HCT116 (cell line): ENCODE results near the gene SSTR5. TPM values are rescaled to one million over a fixed set of nuclear protein-coding genes. Genes with fewer than 3 reads are reported as not detected.

Experiments used
- ATAC-seq: fragments of 200-7000 bp; cut with Tn5 transposase; 2 replicates; pipeline ENCODE4 v1.9.1; 2020; ENCODE audit warnings: mild to moderate bottlenecking, moderate library complexity
- BruUV-seq: library from RNA; stranded (reverse); fragments of 400-500 nt; replicated peaks from 2 replicates; lab custom pipeline; 2021; lab: Mats Ljungman, UMichigan
- CTCF ChIA-PET: fragments of 300-600 bp; sonication (Branson Sonifier 250); formaldehyde crosslinking; loops from one replicate; lab custom pipeline; 2021; ENCODE audit warnings: antibody characterized with exemption; lab: Charles Lee
- POLR2A ChIA-PET: fragments of 300-600, 350-600 bp; sonication (Branson Sonifier 250); formaldehyde crosslinking; loops from one replicate; lab custom pipeline; 2021; ENCODE audit warnings: antibody characterized with exemption; lab: Charles Lee
- RAD21 ChIA-PET, 2 experiments: fragments of 300-600 bp; sonication (Branson Sonifier 250); formaldehyde crosslinking; loops; one replicate each; lab custom pipeline; 2023; ENCODE audit warnings: low total read pairs in 2 of 2; ENCODE audit not compliant: uncharacterized antibody in 2 of 2, unreplicated experiment in 2 of 2, low non-redundant PET in 1 of 2; lab: Charles Lee
- DNase-seq: peaks from one replicate; pipeline ENCODE4 v3.0.0-alpha.2; 2010; ENCODE audit warnings: low read depth, low spot score
- H2AFZ ChIP-seq: fragments of 200-600 bp; shearing (Covaris generic), sonication (generic); 2 replicates; pipeline ENCODE4 v1.6.1; 2017; ENCODE audit warnings: low read depth, mixed run types, mixed read lengths, antibody characterized with exemption, low read length; ENCODE audit not compliant: poor library complexity, severe bottlenecking
- H3K27ac ChIP-seq: 2 replicates; pipeline ENCODE4 v1.5.1; 2012; ENCODE audit warnings: low read depth, low read length
- H3K27me3 ChIP-seq: fragments of 200-600 bp; sonication (generic); 2 replicates; pipeline ENCODE4 v1.6.1; 2016; ENCODE audit warnings: mixed run types, low read length, mixed read lengths; ENCODE audit not compliant: insufficient read depth
- H3K36me3 ChIP-seq, 2 experiments: fragments of 200-500 bp in 1 of 2; fragments of 200-600 bp in 1 of 2; sonication (Bioruptor generic) in 1 of 2; sonication (generic) in 1 of 2; 2 replicates each; pipeline versions ENCODE4 v1.5.1 to v1.6.1; 2014 to 2016; ENCODE audit warnings: low read length in 2 of 2, inconsistent platforms in 1 of 2, mixed read lengths in 1 of 2, mixed run types in 1 of 2; ENCODE audit not compliant: insufficient read depth in 2 of 2, control insufficient read depth in 1 of 2
- H3K4me1 ChIP-seq, 2 experiments: fragments of 200-600 bp in 1 of 2; sonication (generic) in 1 of 2; 2 replicates each; pipeline versions ENCODE4 v1.5.1 to v1.6.1; 2012 to 2017; ENCODE audit warnings: low read length in 2 of 2, inconsistent platforms in 1 of 2, mild to moderate bottlenecking in 1 of 2, mixed read lengths in 1 of 2, mixed run types in 1 of 2, moderate library complexity in 1 of 2; ENCODE audit not compliant: insufficient read depth in 2 of 2, control insufficient read depth in 1 of 2
- H3K4me2 ChIP-seq: fragments of 200-600 bp; sonication (generic); 2 replicates; pipeline ENCODE4 v1.6.1; 2017; ENCODE audit warnings: mixed run types, low read length, mixed read lengths
- H3K4me3 ChIP-seq, 2 experiments: fragments of 200-600 bp in 1 of 2; sonication (generic) in 1 of 2; replicated peaks in 1 of 2; 2 replicates each; pipeline ENCODE4 v1.5.1; 2011 to 2016; ENCODE audit warnings: low read length in 2 of 2, control low read depth in 1 of 2, low read depth in 1 of 2, mild to moderate bottlenecking in 1 of 2, mixed read lengths in 1 of 2, mixed run types in 1 of 2
- H3K79me2 ChIP-seq: fragments of 200-600 bp; sonication (generic); 2 replicates; pipeline ENCODE4 v1.6.1; 2017; ENCODE audit warnings: mild to moderate bottlenecking, mixed run types, low read length, moderate library complexity, mixed read lengths; ENCODE audit not compliant: insufficient read depth
- H3K9ac ChIP-seq: fragments of 200-600 bp; sonication (generic); 2 replicates; pipeline ENCODE4 v1.6.1; 2016; ENCODE audit warnings: low read length, mixed read lengths
- H3K9me2 ChIP-seq: fragments of 200-600 bp; sonication (generic), shearing (Covaris generic); 2 replicates; pipeline ENCODE4 v1.6.1; 2017; ENCODE audit warnings: mixed run types, mild to moderate bottlenecking, moderate library complexity; ENCODE audit not compliant: insufficient read depth
- H3K9me3 ChIP-seq, 2 experiments: fragments of 200-500 bp in 1 of 2; fragments of 200-600 bp in 1 of 2; sonication (Bioruptor generic) in 1 of 2; sonication (generic) in 1 of 2; 2 replicates each; pipeline ENCODE4 v1.6.1; 2014 to 2017; ENCODE audit warnings: low read length in 2 of 2, mixed read lengths in 2 of 2, inconsistent platforms in 1 of 2, low read depth in 1 of 2, mild to moderate bottlenecking in 1 of 2, mixed run types in 1 of 2, moderate library complexity in 1 of 2; ENCODE audit not compliant: control insufficient read depth in 1 of 2, insufficient read depth in 1 of 2
- H4K20me1 ChIP-seq: fragments of 200-600 bp; sonication (generic), shearing (Covaris generic); 2 replicates; pipeline ENCODE4 v1.6.1; 2017; ENCODE audit warnings: mixed run types, mild to moderate bottlenecking, moderate library complexity; ENCODE audit not compliant: insufficient read depth
- CTCF ChIP-seq, 3 experiments: fragments of 200-600 bp in 1 of 3; sonication (generic) in 1 of 3; IDR thresholded peaks in 2 of 3; conservative IDR thresholded peaks in 1 of 3; 2 replicates each; pipeline ENCODE4 v1.5.1; 2012 to 2017; ENCODE audit warnings: low read depth in 2 of 3, low read length in 2 of 3, antibody characterized with exemption in 1 of 3, borderline replicate concordance in 1 of 3, control low read depth in 1 of 3, mild to moderate bottlenecking in 1 of 3, mixed read lengths in 1 of 3, mixed run types in 1 of 3, moderate library complexity in 1 of 3; ENCODE audit not compliant: insufficient read depth in 1 of 3
- EGR1 ChIP-seq: IDR thresholded peaks from 2 replicates; pipeline ENCODE4 v1.6.1; 2012; ENCODE audit warnings: low read depth
- ELF1 ChIP-seq: IDR thresholded peaks from 2 replicates; pipeline ENCODE4 v1.6.1; 2012; ENCODE audit warnings: low read depth, borderline replicate concordance
- FOSL1 ChIP-seq: IDR thresholded peaks from 2 replicates; pipeline ENCODE4 v1.6.1; 2012; ENCODE audit warnings: low read depth
- JUND ChIP-seq: IDR thresholded peaks from 2 replicates; pipeline ENCODE4 v1.6.1; 2012
- MAX ChIP-seq: IDR thresholded peaks from 2 replicates; pipeline ENCODE4 v1.6.1; 2012
- REST ChIP-seq: IDR thresholded peaks from 2 replicates; pipeline ENCODE4 v1.6.1; 2012; ENCODE audit warnings: low read depth
- SP1 ChIP-seq: IDR thresholded peaks from 2 replicates; pipeline ENCODE4 v1.6.1; 2012; ENCODE audit warnings: low read depth
- SRF ChIP-seq: IDR thresholded peaks from 2 replicates; pipeline ENCODE4 v1.6.1; 2012; ENCODE audit warnings: low read depth
- ZNF274 ChIP-seq: fragments of 200-500 bp; sonication (Bioruptor generic); IDR thresholded peaks from 2 replicates; pipeline ENCODE4 v1.6.1; 2014; ENCODE audit warnings: mild to moderate bottlenecking, low read depth, low read length, inconsistent platforms
- intact Hi-C: fragments of 100-400 bp; cut with micrococcal nuclease; formaldehyde crosslinking; loops from 2 replicates; pipeline ENCODE4 v1.10.0; 2022
- total RNA-seq: library from RNA; stranded (reverse); gene quantifications from one replicate; pipeline ENCODE4 v1.2.1, GENCODE V29; 2021; ENCODE audit not compliant: unreplicated experiment

Gene SSTR5
- total RNA-seq, 1 experiment from 2014 or later = 7.2 TPM

- H3K79me2 ChIP-seq = no peaks in the 10 kb centered on the region
- ATAC-seq (no peak), DNase-seq (no peak)
- no peak for TF ChIP-seq CTCF (IDR thresholded peaks at IDR 0.05 in 2 of 3, conservative IDR thresholded peaks at IDR 0.05 in 1 of 3; ENCODE audit: borderline replicate concordance in 1 of 3, insufficient read depth in 1 of 3, low read depth in 2 of 3, low read length in 2 of 3)
- no peak for TF ChIP-seq JUND
- TF ChIP-seq MAX = no peak
- no peak for TF ChIP-seq EGR1
- TF ChIP-seq REST = no peak
- no peak for TF ChIP-seq SRF
- TF ChIP-seq FOSL1 = no peak
- TF ChIP-seq SP1 = no peak
- no peak for TF ChIP-seq ELF1
- no peak for TF ChIP-seq ZNF274
- ChIA-PET RAD21 (no interaction called here), CTCF (no interaction called here), POLR2A (no interaction called here)
- peaks cover 3 to 8% of the 10 kb centered on the region in 2 experiments; a peak in 3 of 4 replicates for H3K4me1 ChIP-seq
- H3K9me3 ChIP-seq = no peaks in the 10 kb centered on the region
- no peaks in the 10 kb centered on the region for H4K20me1 ChIP-seq
- H3K27me3 ChIP-seq = no peaks in the 10 kb centered on the region
- no peak overlapping the region; the same call in 1 of the 2 replicates for H3K27ac ChIP-seq
- H3K4me2 ChIP-seq = no peak overlapping the region
- no peak overlapping the region for H2AFZ ChIP-seq
- intact Hi-C loops = no loop called here
- BruUV-seq = no TSS peak
- no peak overlapping the region for H3K4me3 ChIP-seq
- H3K36me3 ChIP-seq = no peaks in the 10 kb centered on the region
- H3K9me2 ChIP-seq = no peaks in the 10 kb centered on the region
- no peak overlapping the region for H3K9ac ChIP-seq
These were observed 5.9 kb upstream of the SSTR5 start for GRCh38 chr16:1066584-1067172.
